ENCODE data around the gene TNNI2. TPM values are rescaled to one million over a fixed set of nuclear protein-coding genes. Genes with fewer than 3 reads are reported as not detected.

TNNI2 gene
- total and polyA plus RNA-seq, 12 donors, result 0.55 to 21.8 (median 2.4) TPM; not detected in 3

GRCh38 chr11:1839204-1839923 is 583 bp downstream of the TNNI2 start:
- Histone ChIP-seq H3K36me3 (replicated peaks in 1 of 2) (no peaks in the 10 kb centered on the region), H3K27ac (peak overlapping the region in 2 of 5 donors; percentile 17 to 60), H3K4me3 (no peak overlapping the region), H3K4me1 (replicated peaks in 1 of 2) (peaks cover 32 to 33% of the 10 kb centered on the region in 2 donors), H3K27me3 (no peaks in the 10 kb centered on the region), H3K9me3 (replicated peaks in 1 of 3) (no peaks in the 10 kb centered on the region)
- intact Hi-C loops (cut with DNase I), result loop anchor here (5.0 kb wide), 3 partner anchors 83 to 313 kb away; no protein-coding TSS in a partner anchor
- WGBS, 4 donors, result 76 to 86% (median 81%) methylated on average over 10 to 12 of the region's 12 CpGs
- peak in 2 of 7 donors; percentile 8 to 12 for DNase-seq
- TF ChIP-seq POLR2A (IDR thresholded peaks at IDR 0.05) (no peak), CTCF (IDR thresholded peaks at IDR 0.05) (no peak)

GRCh38 chr11:1839924-1840779 is 1.4 kb downstream of the TNNI2 start:
- Histone ChIP-seq H3K9me3 (replicated peaks in 1 of 3) (no peaks in the 10 kb centered on the region), H3K27ac (peak overlapping the region in 2 of 5 donors; percentile 17 to 60), H3K4me1 (replicated peaks in 1 of 2) (peaks cover 40 to 41% of the 10 kb centered on the region in 2 donors), H3K4me3 (no peak overlapping the region), H3K36me3 (replicated peaks in 1 of 2) (no peaks in the 10 kb centered on the region), H3K27me3 (no peaks in the 10 kb centered on the region)
- intact Hi-C loops (cut with DNase I), result loop anchor here (5.0 kb wide), 3 partner anchors 82 to 312 kb away; no protein-coding TSS in a partner anchor
- no peak for TF ChIP-seq POLR2A (IDR thresholded peaks at IDR 0.05)
- DNase-seq, result peak in 5 of 7 donors; percentile 47 to 68 (median 56)
- WGBS, 4 donors, result 71 to 87% (median 83%) methylated on average over 7 to 26 of the region's 26 CpGs

- H3K4me1 ChIP-seq (replicated peaks in 1 of 2), result peaks cover 48 to 49% of the 10 kb centered on the region in 2 donors
- no peak overlapping the region for H3K4me3 ChIP-seq
- H3K27ac ChIP-seq, result peak overlapping the region in 4 of 5 donors; percentile 76 to 96 (median 94)
- H3K27me3 ChIP-seq, result no peaks in the 10 kb centered on the region
- DNase-seq, result peak in 3 of 7 donors; percentile 27 to 36 (median 27)
- TF ChIP-seq CTCF (IDR thresholded peaks at IDR 0.05) (no peak), POLR2A (IDR thresholded peaks at IDR 0.05) (no peak)
- H3K36me3 ChIP-seq (replicated peaks in 1 of 2), result no peaks in the 10 kb centered on the region
- H3K9me3 ChIP-seq (replicated peaks in 1 of 3), result no peaks in the 10 kb centered on the region
- intact Hi-C loops (cut with DNase I), result no loop called here
- 86 to 96% (median 93%) methylated on average over 22 to 37 of the region's 37 CpGs for WGBS, 4 donors
These were observed 2.1 kb downstream of the TNNI2 start for GRCh38 chr11:1840780-1841480.

- Histone ChIP-seq H3K4me1 (replicated peaks in 1 of 2) (peaks cover 55 to 56% of the 10 kb centered on the region in 2 donors), H3K27ac (peak overlapping the region in 4 of 5 donors; percentile 76 to 96 (median 94)), H3K9me3 (replicated peaks in 1 of 3) (no peaks in the 10 kb centered on the region), H3K4me3 (no peak overlapping the region), H3K36me3 (replicated peaks in 1 of 2) (no peaks in the 10 kb centered on the region), H3K27me3 (no peaks in the 10 kb centered on the region)
- intact Hi-C loops (cut with DNase I), result no loop called here
- 75 to 82% (median 80%) methylated on average over 9 to 19 of the region's 19 CpGs for WGBS, 4 donors
- DNase-seq, result peak in 3 of 7 donors; percentile 23 to 54 (median 39)
- TF ChIP-seq POLR2A (IDR thresholded peaks at IDR 0.05), result no peak
- peak in 1 of 6 experiments; percentile 16 for TF ChIP-seq CTCF (IDR thresholded peaks at IDR 0.05)
These were observed 2.8 kb downstream of the TNNI2 start for GRCh38 chr11:1841511-1842148.
